ENCODE measurements around the gene WDR4. TPM values are rescaled to one million over a fixed set of nuclear protein-coding genes. Genes with fewer than 3 reads are reported as not detected.
"Not testable (repeated sequence)": the region's sequence is repeated elsewhere in the genome, so short reads cannot be mapped to it uniquely, and the experiment has no call there.

Gene WDR4
- total RNA-seq, 1 donor from 2014 or later, result 8.5 TPM

DNA sequence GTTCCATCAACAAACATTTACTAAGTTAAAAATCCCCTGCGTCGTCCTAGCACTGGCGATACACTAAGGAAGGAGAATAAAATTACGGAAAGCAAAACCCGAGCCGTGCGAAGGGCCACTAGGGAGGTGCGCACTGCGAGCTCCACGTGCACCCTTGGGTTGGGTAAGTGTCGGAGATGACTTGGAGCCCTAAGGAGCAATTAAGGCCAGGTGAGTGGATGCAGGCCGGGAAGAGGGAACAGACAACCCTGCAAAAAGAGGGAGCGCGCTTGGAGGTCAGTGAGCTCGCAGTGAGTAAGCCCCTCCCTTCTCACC, 704 bp downstream of the WDR4 start:
- no peak for DNase-seq (ENCODE audit: low read depth in 2 of 2)

- not testable (repeated sequence) for DNase-seq (ENCODE audit: low read depth in 2 of 2)
Measured at GRCh38 chr21:42875811-42876210, 3.5 kb downstream of the WDR4 start.

GRCh38 chr21:42873096-42873495, 6.2 kb downstream of the WDR4 start:
- DNase-seq (ENCODE audit: low read depth in 2 of 2), result no peak

GRCh38 chr21:42868196-42868595, 11.1 kb downstream of the WDR4 start:
- no peak for DNase-seq (ENCODE audit: low read depth in 2 of 2)

- DNase-seq (ENCODE audit: low read depth in 2 of 2), result no peak
Measured at GRCh38 chr21:42865776-42866160, 13.6 kb downstream of the WDR4 start.

DNA sequence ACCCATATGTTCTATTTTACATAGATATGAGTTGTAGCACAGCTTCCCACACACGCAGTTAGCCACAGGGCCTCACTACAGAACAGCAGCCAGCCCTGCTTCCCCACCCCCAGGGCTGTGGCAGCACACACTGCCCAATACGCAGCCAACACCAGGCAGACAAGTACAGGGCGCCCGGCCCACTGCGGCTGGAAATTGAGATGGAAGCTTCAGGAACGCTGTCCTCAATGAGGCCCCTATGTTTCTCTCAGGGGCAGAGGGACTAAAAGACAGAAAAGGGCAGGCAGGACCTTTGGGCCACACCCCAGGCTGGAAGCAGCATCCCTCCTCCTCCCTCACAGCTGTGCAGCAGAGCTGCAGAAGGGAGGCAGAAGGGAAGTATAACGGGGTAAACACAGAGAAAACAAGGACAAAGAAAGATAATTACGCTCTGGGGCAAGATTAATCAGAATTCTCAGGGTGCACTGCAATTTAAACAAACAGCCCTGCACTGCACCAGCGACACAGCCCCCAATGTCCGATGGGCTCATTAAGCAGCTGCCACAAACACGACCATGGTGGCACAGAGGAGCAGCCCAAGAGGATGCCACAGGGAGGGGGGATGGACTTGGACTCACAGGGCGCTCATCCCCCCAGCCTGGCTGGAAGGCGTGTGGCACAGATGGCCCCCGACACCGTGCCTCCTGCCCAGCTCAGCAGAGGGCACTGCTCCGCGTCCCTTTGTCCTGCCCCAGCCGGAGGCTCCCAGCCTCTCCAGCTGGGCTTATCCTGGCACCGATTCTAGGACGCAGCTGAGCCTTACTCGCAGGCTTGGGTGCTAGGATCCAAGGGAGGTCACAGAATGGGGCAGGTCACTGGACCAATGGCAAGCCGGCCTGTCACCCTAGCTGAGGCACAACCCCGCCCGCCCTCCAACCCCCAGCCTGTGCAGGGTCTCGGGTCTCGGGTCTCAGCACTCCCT, 14.2 kb downstream of the WDR4 start:
- no peak for DNase-seq (ENCODE audit: low read depth in 2 of 2)

DNA sequence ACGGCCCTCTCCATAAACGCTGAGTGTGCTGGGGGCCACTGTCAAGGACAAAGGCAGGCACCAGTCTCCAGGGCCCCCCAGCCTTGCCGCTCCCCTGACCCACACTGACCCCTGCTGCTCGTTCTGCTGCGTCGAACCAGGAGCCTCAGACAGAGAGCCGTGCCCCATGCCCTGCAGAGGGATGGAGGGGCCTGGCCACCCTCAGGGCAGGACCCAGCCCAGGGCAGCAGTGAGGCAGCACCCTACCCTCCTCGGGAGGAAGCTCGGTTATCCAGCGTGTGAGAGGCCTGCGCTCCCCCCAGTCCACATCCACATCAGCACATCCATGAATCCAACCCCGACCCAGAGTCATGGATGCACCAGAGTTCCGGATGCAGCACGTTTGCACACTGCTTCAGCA, 15.1 kb downstream of the WDR4 start:
- no peak for DNase-seq (ENCODE audit: low read depth in 2 of 2)

GRCh38 chr21:42863504-42863870, 15.9 kb downstream of the WDR4 start:
- no peak for DNase-seq (ENCODE audit: low read depth in 2 of 2)

DNA sequence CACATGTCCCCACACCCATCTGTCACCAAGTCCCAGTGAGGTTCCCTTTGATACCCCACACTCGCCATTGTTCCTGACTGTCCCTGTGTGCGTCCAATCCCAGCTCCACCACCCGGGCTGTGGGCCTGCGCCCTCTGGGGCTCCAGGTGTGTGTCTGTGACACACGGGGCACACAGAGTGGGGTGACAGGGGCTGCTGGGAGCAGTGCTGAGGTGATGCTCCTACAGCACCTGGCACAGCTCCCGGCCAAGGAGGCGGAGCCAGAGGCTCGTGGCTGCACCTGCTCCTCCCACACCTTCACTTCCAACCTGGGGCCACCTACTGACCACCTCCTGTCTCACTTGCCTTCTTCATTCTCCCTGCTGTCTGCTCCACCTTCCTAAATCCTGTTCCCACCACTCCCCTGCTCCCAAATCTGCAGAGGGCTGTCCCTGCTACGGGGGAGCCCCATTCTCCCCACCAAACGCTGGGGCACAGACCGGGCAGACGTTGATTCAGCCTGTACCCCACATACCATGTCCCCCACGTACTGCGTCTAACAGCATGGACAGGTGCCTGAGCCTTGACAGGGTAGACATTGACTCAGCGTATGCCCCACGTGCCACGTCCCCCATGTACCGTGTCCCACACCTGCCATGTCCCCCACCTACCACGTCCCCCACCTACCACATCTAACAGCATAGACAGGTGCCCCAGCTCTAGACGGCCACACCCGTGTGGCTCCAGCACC, 16.4 kb downstream of the WDR4 start:
- DNase-seq (ENCODE audit: low read depth in 2 of 2), result no peak

DNA sequence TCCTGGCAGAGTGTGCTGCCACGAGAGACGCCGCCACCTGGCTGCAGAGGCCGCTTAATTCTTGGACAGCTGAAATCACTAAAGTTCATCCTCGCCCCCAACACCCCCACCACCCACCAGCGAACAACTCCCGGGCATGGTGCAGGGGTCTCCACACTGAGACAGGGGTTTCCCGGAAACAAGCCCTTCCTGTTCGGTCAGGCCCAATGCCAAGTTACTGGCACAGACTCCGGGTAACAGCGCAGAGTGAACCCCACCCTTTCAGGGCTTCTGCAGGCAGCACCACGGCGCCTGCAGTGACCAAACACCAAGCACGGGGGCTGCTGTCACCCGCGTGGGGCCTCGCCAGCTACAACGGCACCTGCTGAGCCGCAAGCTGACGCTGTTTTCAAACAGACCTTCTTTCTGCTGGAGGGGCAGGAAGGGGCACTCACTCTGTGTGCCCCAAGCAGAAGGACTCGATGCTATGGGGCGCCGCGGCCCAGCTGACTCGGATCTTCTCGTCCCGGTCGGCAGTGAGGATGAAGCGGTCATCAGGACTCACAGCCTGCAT, 17.4 kb downstream of the WDR4 start:
- DNase-seq (ENCODE audit: low read depth in 2 of 2), result peak; percentile 17 to 47

GRCh38 chr21:42861311-42861847, 18.0 kb downstream of the WDR4 start:
- DNase-seq (ENCODE audit: low read depth in 2 of 2), result peak in 1 of 2 donors; percentile 58

DNA sequence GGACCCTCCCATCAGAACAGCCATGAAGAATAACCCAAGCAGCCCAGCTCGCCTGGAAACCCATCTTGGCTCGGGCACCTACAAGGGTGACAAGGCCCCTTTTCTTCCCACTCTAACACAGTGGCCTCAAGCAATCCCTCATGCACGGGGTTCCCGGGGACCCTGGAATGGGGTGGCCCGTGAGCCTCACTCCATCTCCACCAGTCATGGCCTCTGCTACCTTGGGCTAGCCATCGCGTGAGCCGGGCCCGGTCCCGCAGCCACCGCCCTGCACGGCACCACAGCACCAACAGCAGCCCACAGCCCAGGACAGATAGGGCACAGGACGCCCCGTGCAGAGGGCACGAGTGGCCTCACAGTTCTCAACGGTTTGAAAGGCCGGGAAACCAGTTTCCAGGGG, 19.0 kb downstream of the WDR4 start:
- DNase-seq (ENCODE audit: low read depth in 2 of 2), result no peak

DNA sequence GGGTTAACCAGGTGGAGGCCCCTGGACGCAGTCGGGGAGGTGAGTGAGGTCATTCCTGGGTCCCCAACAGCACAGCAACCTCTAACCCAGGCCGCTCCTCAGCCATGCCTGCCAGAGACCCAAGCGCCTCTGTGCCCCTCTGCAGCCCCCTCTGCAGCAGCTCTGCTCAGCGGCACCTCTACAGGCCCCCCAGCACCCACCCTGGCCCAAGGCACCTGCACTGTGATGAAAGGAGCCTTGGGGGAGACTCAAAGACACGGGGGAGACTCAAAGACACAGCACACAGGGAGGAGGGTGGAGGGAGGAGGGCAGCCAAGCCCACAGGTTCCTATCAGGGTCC, 19.5 kb downstream of the WDR4 start:
- DNase-seq (ENCODE audit: low read depth in 2 of 2), result no peak

DNA sequence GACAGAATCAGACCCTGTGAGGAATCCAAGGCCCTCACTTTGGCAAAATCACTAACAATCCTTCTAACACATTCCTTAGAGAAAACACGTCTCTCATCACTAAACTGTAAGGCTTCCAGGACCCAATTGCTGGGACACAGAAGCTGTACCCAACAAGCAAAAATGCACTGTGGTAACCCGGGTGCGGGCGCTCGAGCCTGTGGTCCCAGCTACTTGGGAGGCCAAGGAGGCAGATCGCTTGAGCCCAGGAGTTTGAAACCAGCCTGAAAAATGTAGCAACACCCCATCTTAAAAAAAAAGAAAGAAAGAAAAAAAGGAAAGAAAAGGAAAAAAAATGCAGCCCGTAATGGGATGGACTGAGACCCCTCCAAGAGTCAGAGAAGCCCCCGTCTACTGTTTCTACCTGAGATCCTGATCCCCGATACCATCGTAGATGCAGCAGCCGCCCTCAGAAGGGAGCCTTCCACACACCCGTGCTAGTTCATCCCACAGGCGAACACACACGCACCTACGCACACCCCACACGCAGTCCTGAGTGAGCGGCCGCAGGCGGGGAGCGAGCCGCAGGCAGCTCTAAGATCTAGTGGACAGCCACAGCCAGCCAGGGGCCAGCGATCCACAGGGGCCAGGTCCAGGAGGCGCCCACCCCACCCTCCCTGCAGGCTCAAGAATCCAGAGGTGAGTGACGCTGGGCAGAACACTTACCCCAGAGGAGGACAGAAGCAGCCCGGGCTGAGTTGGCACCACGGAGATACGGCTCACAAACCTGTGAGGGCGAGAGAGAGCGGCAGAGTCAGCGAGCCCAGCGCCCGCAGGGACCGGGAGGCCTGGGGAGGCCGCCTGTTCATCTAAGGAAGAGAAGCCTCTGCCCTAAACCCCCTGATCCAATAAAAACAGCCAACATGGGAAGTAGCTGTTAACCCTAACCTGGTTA, 20.1 kb downstream of the WDR4 start:
- no peak for DNase-seq (ENCODE audit: low read depth in 2 of 2)

GRCh38 chr21:42858185-42858847, 21.0 kb downstream of the WDR4 start:
- no peak for DNase-seq (ENCODE audit: low read depth in 2 of 2)

GRCh38 chr21:42857216-42857615, 22.1 kb downstream of the WDR4 start:
- no peak for DNase-seq (ENCODE audit: low read depth in 2 of 2)

DNA sequence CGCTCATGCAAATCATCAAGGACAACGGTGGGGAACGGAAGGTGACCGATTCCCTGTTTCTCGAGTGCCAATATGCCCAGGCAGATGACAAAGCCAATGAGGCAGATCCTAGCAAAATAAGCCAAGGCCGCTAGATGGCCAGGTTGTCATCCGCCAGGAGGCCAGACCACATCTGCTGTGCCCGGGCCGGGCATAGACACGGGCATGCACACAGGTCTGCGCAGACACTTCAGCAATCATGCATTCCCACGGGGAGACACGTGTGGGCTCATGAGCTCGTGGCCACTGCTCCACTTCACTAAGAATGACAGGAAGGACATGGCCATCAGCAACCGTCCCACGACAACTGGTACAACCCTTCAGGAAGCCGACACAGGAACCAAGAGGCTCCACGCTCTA, 23.4 kb downstream of the WDR4 start:
- no peak for DNase-seq (ENCODE audit: low read depth in 2 of 2)

- DNase-seq (ENCODE audit: low read depth in 2 of 2), result no peak
Measured at GRCh38 chr21:42855171-42855936, 24.0 kb downstream of the WDR4 start.

GRCh38 chr21:42854246-42855010, 24.9 kb downstream of the WDR4 start:
- no peak for DNase-seq (ENCODE audit: low read depth in 2 of 2)

Data from lung microvascular endothelial cell (primary cell).